Embryonic facial prominence (tissue), 1 donor: Measurements from ENCODE around the gene PC.

Experiments used
- DNase-seq: peaks from one replicate; pipeline ENCODE4 v3.0.0-alpha.2; 2016; ENCODE audit errors: extremely low spot score

Gene PC

DNA sequence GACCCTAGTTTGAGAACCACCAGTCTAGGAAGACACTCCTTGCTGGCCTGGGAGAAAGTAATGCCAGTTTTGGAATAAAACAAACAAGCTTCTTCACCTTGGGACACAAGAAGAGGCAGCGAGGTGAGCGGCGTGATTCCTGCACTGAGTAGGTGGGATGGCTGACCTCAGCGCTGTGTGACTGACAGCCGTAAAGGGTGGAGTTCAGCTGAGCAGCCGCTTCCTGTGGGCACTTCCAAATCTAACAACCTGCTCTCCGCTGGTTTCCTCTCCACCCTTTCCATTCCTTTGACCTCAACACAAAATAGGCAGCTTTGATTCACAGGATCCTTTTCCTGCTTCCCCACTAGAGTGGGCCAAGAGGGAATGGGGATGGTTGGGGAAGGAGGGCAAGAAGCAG lies 45.8 kb downstream of the PC start:
- DNase-seq, result no peak

DNA sequence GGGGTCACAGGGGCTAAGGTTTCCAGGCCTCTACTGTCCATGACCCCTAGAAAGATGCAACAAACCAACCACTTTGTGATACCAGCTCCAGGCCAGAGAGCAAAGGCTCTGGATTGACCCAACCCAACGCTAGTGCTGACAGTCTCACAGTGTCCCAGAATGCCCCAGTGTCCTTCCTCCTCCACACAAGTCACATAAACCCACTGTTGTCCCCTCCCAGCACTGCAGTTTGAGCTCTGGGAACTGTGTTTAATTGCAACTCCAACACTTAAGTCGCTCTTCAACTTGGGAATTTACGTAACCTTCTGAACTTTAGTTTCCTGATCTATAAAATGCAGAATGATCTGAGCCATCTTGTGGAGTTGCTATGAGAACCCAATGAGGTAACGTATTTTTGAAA lies 47.5 kb downstream of the PC start:
- DNase-seq, result no peak

DNA sequence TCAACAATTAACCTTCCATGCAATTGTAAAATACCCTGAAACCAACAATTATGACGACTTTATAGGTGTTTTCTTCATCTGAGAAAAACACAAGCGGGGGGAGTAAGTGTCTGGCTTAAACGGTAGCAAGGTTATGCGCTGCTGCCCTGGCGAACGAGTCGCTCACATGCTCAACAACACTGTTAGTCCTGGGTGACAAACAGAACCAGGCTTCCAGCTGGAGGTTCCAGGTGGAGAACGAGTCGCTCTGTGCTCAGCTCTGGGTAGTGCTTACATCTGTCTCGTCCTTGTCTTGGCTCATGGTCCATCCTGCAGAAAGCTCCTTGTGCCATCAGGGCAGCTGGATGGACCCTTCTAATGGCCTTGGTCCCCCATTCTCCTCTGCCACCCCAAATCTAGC lies 48.2 kb downstream of the PC start:
- DNase-seq, result no peak

DNA sequence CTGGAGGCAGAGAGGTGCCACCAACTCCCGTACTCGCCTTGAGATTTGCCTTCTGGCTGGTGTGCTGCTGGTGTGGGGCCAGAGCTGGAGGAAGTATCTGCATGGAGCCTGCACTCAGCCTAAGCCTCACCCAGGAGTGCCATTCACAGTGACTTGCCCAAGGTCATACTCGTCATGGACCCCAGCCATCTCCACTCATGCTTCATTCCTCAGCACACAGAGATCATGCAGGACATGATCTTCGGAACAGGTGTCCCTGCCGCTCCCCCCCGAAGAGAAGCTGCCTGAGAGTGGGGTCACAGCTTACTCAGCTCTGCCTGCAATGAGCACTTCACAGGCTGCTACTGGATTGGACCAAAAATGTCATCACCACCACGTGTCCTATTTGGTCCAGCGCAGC lies 49.0 kb downstream of the PC start:
- no peak for DNase-seq

DNA sequence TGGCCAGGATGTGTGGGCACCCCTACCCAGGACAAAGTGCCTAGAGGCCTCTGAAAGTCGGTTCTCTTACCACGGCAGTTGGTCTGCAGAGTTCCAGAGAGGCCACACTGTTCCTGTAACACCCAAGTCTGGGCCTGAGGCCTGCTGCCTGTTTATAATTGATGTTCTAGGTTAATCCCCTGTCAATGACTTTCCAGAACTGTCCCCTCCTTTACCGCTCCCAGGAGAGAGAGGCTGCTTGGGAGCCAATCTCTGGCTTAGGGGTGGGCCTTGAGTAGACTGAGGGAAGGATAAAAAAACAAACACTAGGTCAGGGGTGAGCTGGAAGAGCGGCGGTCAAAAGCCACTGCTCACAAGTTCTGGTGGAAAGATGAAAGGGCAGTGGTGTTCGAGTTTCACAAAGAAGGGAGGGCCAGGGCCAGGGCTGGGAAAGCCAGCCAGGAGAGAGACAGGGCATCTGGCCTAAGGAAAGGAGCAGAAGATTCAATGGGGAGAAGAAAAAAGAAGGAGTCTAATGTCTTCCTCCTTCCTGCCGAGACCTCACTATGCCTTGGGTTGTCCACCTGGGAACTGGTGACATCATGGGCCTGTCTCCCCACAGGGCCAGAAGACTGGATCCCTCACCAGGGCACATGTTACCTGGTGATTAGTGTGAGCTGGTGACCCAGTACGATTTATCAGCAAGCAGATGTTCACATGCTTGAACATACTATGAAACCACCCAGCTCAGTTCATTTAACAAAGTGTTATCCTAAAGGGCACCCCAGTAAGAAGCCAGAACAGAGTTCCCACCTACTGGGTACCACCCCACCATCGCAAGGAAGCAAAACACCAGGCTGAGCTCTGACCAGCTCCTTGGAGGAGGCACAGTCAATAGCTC lies 50.2 kb downstream of the PC start:
- DNase-seq, result no peak

DNA sequence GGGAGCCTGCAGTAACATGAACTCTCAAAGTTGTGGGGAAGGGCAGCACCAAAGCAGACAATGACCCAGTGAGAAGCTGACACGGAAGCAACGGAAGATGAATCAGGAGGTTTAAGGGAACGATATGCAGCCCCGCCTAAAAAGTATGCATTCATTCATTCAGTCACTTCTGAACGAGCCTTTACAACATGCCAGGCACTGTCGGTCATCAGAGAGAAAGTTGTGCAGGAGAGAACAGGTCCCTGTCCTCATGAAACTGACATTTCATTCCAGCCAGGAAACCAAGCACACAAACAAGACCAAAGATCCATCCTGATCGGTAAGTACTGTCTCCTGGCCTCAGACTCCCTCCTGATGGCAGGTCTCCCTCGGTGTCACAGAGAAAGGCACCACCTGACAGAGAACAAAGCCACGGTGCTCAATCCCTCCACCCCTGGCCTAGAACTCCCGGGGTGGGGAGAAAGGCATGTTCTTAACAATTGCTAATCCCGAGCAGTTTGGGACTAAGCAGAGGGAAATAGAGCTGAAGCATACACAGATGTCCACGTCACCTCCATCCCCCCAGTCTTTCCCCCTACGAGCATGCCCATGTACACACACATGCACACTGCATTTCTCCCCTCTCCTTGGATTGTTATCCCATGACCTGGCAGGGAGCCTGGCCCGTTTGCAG lies 52.0 kb downstream of the PC start:
- no peak for DNase-seq

DNA sequence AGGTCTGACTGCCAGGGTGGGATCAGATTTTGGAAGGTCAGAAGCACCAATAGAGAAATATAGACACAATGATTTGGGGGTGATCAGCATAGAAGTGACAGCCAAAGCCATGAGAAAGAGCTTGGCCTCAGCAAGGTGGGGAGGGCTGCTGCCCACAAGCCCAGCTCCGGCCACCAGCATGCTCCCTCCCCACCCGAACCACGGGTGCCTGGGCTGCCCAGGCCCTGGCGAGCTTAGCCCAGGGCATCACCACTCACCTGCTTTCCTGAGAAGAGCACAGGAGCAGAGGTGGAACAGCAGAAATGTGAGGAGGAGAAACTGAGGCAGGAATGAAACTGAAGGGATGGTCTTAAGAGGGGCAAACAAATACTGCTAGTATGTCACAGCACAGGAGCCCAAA lies 52.6 kb downstream of the PC start:
- no peak for DNase-seq

DNA sequence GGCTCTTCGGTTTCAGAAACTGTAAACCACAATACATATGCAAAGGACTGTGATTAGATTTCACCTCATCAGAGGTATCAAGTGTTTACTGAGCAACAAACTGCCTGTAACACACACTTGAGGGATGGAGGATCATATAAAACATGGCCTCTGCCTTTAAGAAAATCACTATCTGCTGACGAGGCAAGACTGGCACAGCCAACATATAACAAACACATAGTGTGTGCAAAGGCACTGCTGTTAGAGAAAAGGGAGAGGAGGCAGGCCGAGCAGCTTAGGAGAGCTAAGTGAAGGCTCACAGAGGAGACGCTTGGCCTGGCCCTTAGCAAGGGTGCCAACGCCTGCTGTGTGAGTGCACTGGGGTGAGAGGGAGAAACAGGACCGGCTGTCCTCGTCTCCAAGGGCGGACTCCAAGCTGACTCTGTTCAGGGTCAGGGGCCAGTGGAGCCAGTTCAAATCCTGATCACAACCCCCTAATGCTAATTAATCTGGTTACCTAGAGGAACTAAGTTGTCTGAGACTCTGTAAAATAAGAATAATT lies 53.1 kb downstream of the PC start:
- no peak for DNase-seq

DNA sequence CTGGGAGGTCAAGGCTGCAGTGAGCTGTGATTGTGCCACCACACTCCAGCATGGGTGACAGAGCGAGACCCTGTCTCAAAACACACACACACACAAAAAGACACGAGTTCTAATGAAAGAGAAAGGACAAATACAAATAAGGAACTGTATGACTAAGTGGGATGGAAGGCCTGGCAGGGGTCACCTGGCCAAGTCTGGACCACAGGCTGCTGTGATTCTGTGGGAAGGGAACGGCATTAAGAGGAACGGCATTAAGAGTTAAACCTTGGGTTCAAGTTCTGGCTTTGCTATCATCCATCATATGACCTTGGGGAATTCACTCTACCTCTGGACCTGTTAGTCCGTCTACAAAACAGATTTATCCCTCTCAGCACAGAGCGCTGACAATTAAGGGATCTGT lies 53.6 kb downstream of the PC start:
- DNase-seq, result no peak

DNA sequence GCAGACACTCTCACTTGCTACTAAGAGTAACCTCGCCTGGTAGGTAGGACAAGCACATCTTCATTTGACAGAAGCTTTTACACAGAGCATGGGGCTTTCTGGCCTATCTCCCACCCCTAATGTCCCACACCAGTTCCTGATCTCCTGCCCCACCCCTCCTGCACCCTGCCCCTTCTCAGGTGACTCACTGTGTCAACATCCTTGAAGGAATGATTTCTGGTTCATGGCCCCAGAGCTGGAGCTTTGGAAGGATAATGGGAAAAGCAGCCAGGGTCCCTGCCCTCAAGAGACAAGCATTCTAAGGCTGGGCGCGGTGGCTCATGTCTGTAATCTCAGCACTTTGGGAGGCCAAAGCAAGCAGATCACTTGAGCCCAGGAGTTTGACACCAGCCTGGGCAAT lies 54.1 kb downstream of the PC start:
- DNase-seq, result no peak

DNA sequence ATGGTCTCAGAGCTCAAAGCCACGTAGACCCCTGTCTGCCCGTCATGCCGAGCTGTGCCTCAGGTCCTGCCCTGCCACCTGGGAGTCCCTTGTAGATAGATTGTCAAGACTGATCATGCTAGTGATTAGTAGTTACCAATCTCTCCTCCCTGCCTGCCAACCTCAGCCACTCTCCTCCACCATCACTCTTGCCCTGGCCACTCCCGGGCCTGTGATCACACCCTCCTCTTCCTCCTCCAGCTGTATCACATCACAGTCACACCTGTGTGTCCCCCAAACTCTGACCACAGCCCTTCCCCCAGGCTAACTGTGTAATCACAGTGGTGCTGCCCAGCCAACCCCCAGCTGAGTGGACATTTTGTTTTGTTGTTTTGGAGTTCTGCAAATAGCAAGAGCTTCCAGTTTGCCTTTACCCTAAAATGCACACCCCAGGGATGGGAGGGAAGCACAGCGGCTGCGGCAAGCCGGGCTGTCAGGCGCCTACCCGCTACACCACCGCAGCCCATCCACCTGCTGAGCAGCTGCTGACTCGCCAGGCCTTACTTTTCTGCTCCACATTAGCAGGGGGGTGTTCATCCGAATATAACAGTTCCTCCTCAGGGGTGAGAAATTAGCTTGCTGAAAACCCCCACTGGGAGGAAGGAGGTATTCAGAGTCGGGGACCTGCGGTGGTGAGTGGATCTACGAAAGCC lies 55.6 kb downstream of the PC start:
- DNase-seq, result no peak

DNA sequence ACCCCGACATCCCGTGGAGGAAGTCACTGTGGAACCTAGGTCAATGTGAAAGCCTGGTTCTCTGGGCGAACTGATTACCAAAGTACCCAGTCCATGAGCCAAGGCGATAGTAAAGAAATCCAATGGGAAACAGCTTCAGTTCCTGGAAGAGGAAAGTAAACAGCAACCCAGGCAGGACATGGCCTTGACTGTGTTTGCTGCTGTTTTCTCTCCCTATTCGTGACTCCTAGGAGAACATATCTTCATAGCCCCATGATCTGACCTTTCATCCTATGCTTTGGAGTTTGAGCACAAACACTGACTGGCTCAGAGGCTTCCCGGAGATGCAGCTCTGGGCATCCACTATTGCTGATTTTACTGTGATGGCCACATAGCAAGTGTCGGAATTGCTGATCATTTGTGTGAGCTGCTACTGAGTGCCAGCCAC lies 56.2 kb downstream of the PC start:
- DNase-seq, result no peak

DNA sequence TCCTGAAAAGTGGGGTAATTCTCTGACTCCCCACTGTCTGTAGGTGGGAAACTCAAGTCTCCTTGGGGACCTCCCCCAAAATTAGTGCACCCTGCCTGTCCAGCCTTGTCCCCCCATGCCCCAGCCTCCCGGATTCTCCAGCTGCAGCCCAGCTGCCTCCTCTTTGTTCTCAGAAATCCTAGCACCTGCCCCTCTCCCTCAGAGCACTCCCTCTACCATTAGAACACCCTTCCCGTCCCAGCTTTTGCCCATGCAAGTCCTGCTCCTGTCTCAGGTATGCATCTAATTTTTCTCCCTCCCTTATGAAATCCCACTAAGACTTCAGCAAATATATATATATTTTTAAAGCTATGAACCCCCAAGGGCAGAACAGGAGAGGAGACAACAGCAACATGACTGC lies 64.0 kb downstream of the PC start:
- no peak for DNase-seq

DNA sequence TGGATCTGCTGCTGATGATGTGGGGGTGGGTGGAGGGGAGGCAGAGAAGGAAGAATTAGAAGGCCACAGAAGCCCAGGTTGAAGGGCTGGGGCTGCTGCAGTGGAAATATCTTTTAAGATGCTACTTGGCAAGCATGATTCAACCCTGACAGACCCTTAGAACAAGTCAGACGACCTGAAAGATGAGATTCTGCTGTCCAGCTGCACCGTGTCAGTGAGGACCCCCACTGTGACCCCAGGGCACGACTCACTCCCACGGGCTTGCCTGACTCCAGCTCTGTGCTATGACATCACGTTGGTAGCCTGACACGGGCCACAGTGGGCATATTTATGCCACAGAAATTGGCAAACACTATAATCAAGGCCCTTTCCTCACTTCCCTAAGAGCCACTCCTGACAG lies 65.3 kb downstream of the PC start:
- no peak for DNase-seq

DNA sequence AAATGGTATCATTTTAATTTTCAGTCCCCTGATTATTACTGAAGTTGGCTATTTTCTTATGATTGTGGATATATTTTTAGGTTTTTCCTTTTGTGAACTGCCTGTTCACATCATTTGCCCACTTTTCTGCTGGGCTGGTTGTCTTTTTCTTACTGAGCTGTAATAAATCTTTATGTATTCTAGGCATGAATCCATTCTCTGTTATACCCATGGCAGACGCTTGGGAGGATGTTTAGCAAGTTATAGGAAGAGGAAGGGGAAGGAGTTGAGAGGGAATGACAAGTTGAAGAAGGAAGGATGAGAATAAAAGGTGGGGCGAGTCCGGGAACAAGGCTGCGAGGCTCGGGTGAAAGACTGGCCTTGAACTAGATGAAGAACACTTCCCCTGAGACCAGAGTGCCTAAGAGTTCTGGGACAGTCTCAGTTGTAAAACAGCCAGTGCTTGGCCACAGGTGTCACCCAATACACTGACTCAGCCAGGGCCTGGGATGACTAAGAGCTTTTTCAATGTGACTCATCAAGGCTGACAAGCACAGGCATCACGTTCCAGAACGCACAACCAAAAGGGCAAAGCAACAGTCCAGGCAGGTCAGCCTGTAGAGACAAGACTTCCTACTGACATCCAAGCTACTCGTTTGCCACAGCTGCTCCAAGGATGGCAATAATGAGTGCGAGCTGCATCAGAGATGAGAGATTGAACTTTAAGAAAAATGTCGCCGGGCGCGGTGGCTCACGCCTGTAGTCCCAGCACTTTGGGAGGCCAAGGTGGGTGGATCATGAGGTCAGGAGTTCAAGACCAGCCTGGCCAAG lies 66.1 kb downstream of the PC start:
- no peak for DNase-seq

DNA sequence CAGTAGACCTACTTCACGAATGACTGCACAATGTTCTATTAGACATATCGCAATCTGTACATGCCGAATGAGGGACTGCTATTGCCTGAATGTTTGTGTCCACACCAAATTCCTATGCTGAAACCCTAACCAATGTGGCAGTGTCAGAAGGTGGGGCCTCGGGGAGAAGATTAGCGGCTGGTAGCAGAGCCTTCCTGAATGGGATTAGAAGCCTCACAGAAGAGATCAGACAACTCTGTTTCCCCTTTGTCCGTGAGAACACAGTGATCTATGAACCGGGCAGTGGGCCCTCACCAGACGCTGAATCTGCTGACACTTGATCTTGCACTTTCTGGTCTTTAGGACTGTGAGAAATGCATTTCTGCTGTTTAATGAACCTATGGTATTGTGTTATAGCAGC lies 68.2 kb downstream of the PC start:
- no peak for DNase-seq

DNA sequence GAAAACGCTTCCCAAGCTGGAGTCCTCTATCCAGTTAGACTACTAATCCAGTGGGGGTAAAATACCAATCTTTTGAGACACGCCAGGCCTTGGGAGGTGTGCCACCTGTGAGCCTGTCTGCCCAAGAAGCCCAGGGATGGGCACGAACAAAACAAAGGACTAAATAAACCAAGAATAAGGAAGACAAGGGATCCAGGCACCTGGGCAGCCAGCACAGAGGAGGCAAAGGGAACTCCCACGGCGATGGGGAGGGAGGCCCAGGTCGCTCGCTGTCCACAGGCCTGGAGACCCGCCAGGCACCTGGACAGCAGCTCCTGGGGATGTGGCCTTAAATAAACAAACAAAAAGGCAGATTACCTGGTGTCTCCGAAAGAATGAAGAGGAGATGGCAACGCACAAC lies 69.9 kb downstream of the PC start:
- no peak for DNase-seq

DNA sequence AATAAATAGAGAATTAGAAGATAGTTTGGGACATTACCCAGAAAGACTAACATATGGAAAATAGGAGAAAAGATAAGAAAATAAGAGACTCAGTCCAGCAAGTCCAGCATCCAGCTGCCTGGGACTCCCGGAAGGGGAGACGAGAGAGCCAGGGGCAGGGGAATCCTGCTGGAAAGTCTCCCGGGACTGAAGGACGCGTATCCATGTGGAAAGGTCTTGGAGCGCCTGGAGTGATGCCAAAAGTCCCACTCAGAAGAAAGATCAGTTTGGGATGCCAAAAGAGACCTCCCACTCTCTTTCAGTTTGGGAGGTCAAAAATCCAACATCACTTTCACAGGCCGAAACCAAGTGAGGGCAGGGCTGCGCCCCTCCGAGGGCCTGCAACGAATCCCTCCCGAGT lies 70.7 kb downstream of the PC start:
- DNase-seq, result no peak

DNA sequence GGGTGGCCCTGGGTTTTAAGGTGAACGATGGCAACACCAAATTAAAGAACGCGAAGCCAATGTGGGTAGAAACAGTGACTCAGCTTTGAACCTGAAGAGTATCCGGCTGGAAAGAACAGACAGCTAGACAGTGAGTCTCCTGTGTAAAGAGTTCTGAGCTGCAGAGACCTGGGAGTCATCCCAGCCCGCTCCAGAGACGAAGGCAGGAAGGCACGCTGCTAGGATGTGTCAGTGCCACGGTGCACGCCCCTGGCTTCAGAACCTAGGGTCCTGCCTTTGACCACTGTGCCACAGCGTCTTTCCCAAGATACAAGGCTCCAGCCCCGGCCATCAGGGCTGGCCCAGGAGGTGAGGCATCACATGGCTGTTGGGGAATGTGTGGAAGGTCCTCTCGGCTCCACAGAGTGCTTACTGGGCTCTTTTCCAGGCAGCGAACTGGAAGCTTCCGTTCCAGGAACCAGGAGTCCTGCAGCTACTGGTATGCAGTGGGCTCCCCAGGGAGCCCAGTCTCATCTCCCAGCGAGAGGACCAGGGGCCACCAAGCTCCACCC lies 71.4 kb downstream of the PC start:
- no peak for DNase-seq

DNA sequence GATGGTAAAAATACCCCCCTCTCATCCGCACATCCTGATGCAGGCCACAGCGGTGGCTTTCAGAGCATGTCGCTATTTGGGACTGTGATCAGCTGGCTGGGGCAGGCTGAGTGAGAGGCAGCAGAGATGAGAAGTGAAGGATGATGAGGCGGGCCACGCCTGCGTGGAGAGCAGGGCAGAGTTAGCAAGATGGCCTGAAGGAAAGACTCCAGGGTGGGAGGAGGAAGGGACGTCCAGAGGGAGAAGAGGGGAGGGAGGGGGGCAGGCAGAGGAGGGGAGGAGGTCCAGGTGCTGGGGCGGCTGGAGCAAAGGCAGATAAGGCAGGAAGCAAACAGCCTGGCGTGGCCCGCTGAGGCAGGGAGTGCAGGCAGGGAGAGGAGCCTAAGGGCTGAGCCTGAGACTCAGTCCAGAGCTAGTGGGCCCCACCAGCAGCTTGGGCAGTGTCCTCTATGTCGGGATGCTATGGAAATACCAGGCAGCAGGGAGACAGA lies 72.2 kb downstream of the PC start:
- DNase-seq, result no peak

DNA sequence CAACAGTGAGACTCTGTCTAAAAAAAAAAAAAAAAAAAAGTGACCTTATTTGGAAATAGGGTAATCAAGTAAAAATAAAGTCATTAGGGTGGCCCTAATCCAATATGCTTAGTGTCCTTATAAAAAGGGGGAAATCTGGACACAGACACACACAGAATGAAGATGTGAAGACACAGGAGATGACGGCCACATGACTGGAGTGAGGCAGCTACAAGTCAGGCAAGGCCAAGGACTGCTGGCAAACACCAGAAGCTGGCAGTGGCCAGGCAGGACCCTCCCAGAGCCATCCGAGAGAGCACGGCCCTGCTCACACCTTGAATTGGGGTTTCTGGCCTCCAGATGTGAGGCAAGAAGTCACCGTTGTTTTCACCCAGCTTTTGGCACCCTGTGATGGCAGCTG lies 72.7 kb downstream of the PC start:
- no peak for DNase-seq
